Astrocyte (in vitro differentiated cells and primary cell): ENCODE results near the gene FAM219A. TPM values are rescaled to one million over a fixed set of nuclear protein-coding genes. Genes with fewer than 3 reads are reported as not detected.
A peak's percentile ranks its signal among the peaks of the same experiment; 100 is the strongest.

Source experiments
- DNase-seq: peaks from one replicate; pipeline ENCODE4 v3.0.0-alpha.2; 2010; ENCODE audit warnings: low read depth
- FAIRE-seq: peaks from 2 replicates; lab custom pipeline; 2011; peaks lifted over from hg19 to GRCh38; lab: Jason Lieb, UNC
- H2AFZ ChIP-seq: 2 replicates; pipeline ENCODE4 v1.6.0; 2012; ENCODE audit warnings: low read depth, low read length, inconsistent platforms
- H3K27ac ChIP-seq: 2 replicates; pipeline ENCODE4 v1.5.1; 2011; ENCODE audit warnings: low read depth, low read length, inconsistent platforms
- H3K27me3 ChIP-seq: 2 replicates; pipeline ENCODE4 v1.6.0; 2011; ENCODE audit warnings: low read length, inconsistent platforms; ENCODE audit not compliant: insufficient read depth
- H3K36me3 ChIP-seq: 2 replicates; pipeline ENCODE4 v1.5.1; 2011; ENCODE audit warnings: low read length, inconsistent platforms; ENCODE audit not compliant: insufficient read depth
- H3K4me1 ChIP-seq: 2 replicates; pipeline ENCODE4 v1.5.1; 2011; ENCODE audit warnings: low read length, inconsistent platforms; ENCODE audit not compliant: insufficient read depth
- H3K4me2 ChIP-seq: 2 replicates; pipeline ENCODE4 v1.6.0; 2012; ENCODE audit warnings: low read length, inconsistent platforms
- H3K4me3 ChIP-seq: 2 replicates; pipeline ENCODE4 v1.5.1; 2011; ENCODE audit warnings: low read depth, mild to moderate bottlenecking, low read length, inconsistent platforms; ENCODE audit not compliant: insufficient read depth
- H3K79me2 ChIP-seq: 2 replicates; pipeline ENCODE4 v1.6.0; 2012; ENCODE audit warnings: mild to moderate bottlenecking, low read length, inconsistent platforms; ENCODE audit not compliant: insufficient read depth
- H3K9ac ChIP-seq: 2 replicates; pipeline ENCODE4 v1.6.0; 2012; ENCODE audit warnings: mild to moderate bottlenecking, low read length, inconsistent platforms
- H3K9me3 ChIP-seq: 2 replicates; pipeline ENCODE4 v1.5.1; 2012; ENCODE audit warnings: low read depth, mild to moderate bottlenecking, low read length, inconsistent platforms; ENCODE audit not compliant: insufficient read depth
- H4K20me1 ChIP-seq: 2 replicates; pipeline ENCODE4 v1.6.0; 2012; ENCODE audit warnings: low read length, inconsistent platforms; ENCODE audit not compliant: insufficient read depth
- H3K27ac Mint-ChIP-seq: one replicate; pipeline ENCODE4 v1.8.0; 2021; ENCODE audit warnings: mild to moderate bottlenecking, mixed read lengths; ENCODE audit not compliant: unreplicated experiment
- H3K27me3 Mint-ChIP-seq: one replicate; pipeline ENCODE4 v1.8.0; 2021; ENCODE audit warnings: low read depth, mixed read lengths; ENCODE audit not compliant: unreplicated experiment
- H3K36me3 Mint-ChIP-seq: one replicate; pipeline ENCODE4 v1.8.0; 2021; ENCODE audit warnings: low read depth, mixed read lengths; ENCODE audit not compliant: unreplicated experiment
- H3K4me1 Mint-ChIP-seq: one replicate; pipeline ENCODE4 v1.8.0; 2021; ENCODE audit warnings: low read depth, mixed read lengths; ENCODE audit not compliant: unreplicated experiment
- H3K4me3 Mint-ChIP-seq: one replicate; pipeline ENCODE4 v1.8.0; 2021; ENCODE audit warnings: mild to moderate bottlenecking, moderate library complexity, mixed read lengths; ENCODE audit not compliant: unreplicated experiment
- H3K9me3 Mint-ChIP-seq: one replicate; pipeline ENCODE4 v1.8.0; 2021; ENCODE audit warnings: mild to moderate bottlenecking, mixed read lengths; ENCODE audit not compliant: unreplicated experiment
- CTCF ChIP-seq: IDR thresholded peaks from 2 replicates; pipeline ENCODE4 v1.5.1; 2011; ENCODE audit warnings: low read depth, mild to moderate bottlenecking, inconsistent platforms, low read length, moderate library complexity; ENCODE audit not compliant: insufficient read depth
- EZH2 ChIP-seq: IDR thresholded peaks from 2 replicates; pipeline ENCODE4 v1.6.1; 2012; ENCODE audit warnings: mild to moderate bottlenecking, low read length, inconsistent platforms; ENCODE audit not compliant: insufficient read depth
- total RNA-seq: library from RNA; stranded (reverse); gene quantifications from 2 replicates; pipeline ENCODE4 v1.2.1, GENCODE V29; 2021

The FAM219A gene
- total RNA-seq, 1 donor from 2014 or later, result 63.5 TPM

- Mint-ChIP-seq H3K27me3 (peaks cover 46% of the 10 kb centered on the region), H3K9me3 (peaks cover 6% of the 10 kb centered on the region)
- peaks cover 26% of the 10 kb centered on the region for H3K27me3 ChIP-seq
These were observed 43.6 kb upstream of the FAM219A start for GRCh38 chr9:34501889-34502425.

GRCh38 chr9:34501372-34501771 lies 43.0 kb upstream of the FAM219A start:
- H3K4me3 ChIP-seq, result no peak overlapping the region
- Mint-ChIP-seq H3K4me1 (peaks cover 21% of the 10 kb centered on the region), H3K4me3 (no peak overlapping the region), H3K27me3 (peaks cover 40% of the 10 kb centered on the region), H3K9me3 (peaks cover 6% of the 10 kb centered on the region), H3K27ac (no peak overlapping the region), H3K36me3 (no peaks in the 10 kb centered on the region)
- H3K4me1 ChIP-seq, result peaks cover 14% of the 10 kb centered on the region
- H2AFZ ChIP-seq, result no peak overlapping the region
- H3K36me3 ChIP-seq, result no peaks in the 10 kb centered on the region
- H3K79me2 ChIP-seq, result no peaks in the 10 kb centered on the region
- H3K9ac ChIP-seq, result no peak overlapping the region
- no peaks in the 10 kb centered on the region for H4K20me1 ChIP-seq
- no peak overlapping the region for H3K27ac ChIP-seq
- H3K27me3 ChIP-seq, result peaks cover 26% of the 10 kb centered on the region
- H3K4me2 ChIP-seq, result no peak overlapping the region
- H3K9me3 ChIP-seq, result no peaks in the 10 kb centered on the region
- FAIRE-seq (no peak), DNase-seq (no peak)
- no peak for TF ChIP-seq EZH2
- TF ChIP-seq CTCF, result no peak

More at GRCh38 chr9:34501889-34502425, 43.6 kb upstream of the FAM219A start:
- H3K4me2 ChIP-seq, result peak overlapping the region; percentile 38
- H3K4me1 Mint-ChIP-seq, result peaks cover 21% of the 10 kb centered on the region
- H3K27ac Mint-ChIP-seq, result no peak overlapping the region
- H3K36me3 Mint-ChIP-seq, result peaks cover 2% of the 10 kb centered on the region
- no peak for FAIRE-seq
- TF ChIP-seq CTCF, result peak; percentile 16
- TF ChIP-seq EZH2, result no peak
- H3K4me3 Mint-ChIP-seq, result no peak overlapping the region
- no peaks in the 10 kb centered on the region for H3K79me2 ChIP-seq
- H4K20me1 ChIP-seq, result no peaks in the 10 kb centered on the region
- no peaks in the 10 kb centered on the region for H3K36me3 ChIP-seq
- H3K27ac ChIP-seq, result no peak overlapping the region
- H3K4me1 ChIP-seq, result peaks cover 14% of the 10 kb centered on the region
- H2AFZ ChIP-seq, result no peak overlapping the region
- no peak overlapping the region for H3K9ac ChIP-seq
- no peak overlapping the region for H3K4me3 ChIP-seq
- no peaks in the 10 kb centered on the region for H3K9me3 ChIP-seq
- peak; percentile 81 for DNase-seq

GRCh38 chr9:34500623-34501267 lies 42.4 kb upstream of the FAM219A start:
- peaks cover 34% of the 10 kb centered on the region for H3K27me3 Mint-ChIP-seq
- Histone ChIP-seq H3K36me3 (no peaks in the 10 kb centered on the region), H3K9ac (no peak overlapping the region), H2AFZ (no peak overlapping the region), H3K27ac (no peak overlapping the region), H3K9me3 (no peaks in the 10 kb centered on the region), H3K79me2 (no peaks in the 10 kb centered on the region), H4K20me1 (no peaks in the 10 kb centered on the region), H3K4me1 (peaks cover 14% of the 10 kb centered on the region), H3K27me3 (peaks cover 26% of the 10 kb centered on the region), H3K4me3 (no peak overlapping the region), H3K4me2 (no peak overlapping the region)
- FAIRE-seq (no peak), DNase-seq (no peak)
- TF ChIP-seq EZH2, result no peak
- peak; percentile 96 for TF ChIP-seq CTCF
- H3K36me3 Mint-ChIP-seq, result no peaks in the 10 kb centered on the region
- no peak overlapping the region for H3K4me3 Mint-ChIP-seq
- H3K4me1 Mint-ChIP-seq, result peaks cover 21% of the 10 kb centered on the region
- H3K9me3 Mint-ChIP-seq, result peaks cover 6% of the 10 kb centered on the region
- H3K27ac Mint-ChIP-seq, result no peak overlapping the region
